HG03135 (cell line): Measurements from ENCODE around the gene KRT76.
"Not testable (repeated sequence)": the region's sequence is repeated elsewhere in the genome, so short reads cannot be mapped to it uniquely, and the experiment has no call there.

Experiments
- ATAC-seq: cut with Tn5 transposase; IDR thresholded peaks from one replicate; pipeline ENCODE4 v1.9.1; 2021; ENCODE audit warnings: mild to moderate bottlenecking, moderate library complexity; ENCODE audit not compliant: unreplicated experiment

The KRT76 gene

GRCh38 chr12:52797529-52797894 is 20.4 kb upstream of the KRT76 start:
- no peak for ATAC-seq

GRCh38 chr12:52796839-52797528 is 19.8 kb upstream of the KRT76 start:
- no peak for ATAC-seq

GRCh38 chr12:52796429-52796794 is 19.3 kb upstream of the KRT76 start:
- ATAC-seq: no peak

GRCh38 chr12:52795694-52796428 is 18.7 kb upstream of the KRT76 start, which contains the start of gene KRT3:
Gene KRT3 (minus strand): TSS chr12:52796117. CDS start chr12:52796042, 75 bp downstream.
- ATAC-seq: no peak

- ATAC-seq: not testable (repeated sequence)
These were observed 18.2 kb upstream of the KRT76 start for GRCh38 chr12:52795332-52795674.

GRCh38 chr12:52794479-52795331 is 17.6 kb upstream of the KRT76 start:
- ATAC-seq: no peak

- ATAC-seq: no peak
These were observed 15.3 kb upstream of the KRT76 start for GRCh38 chr12:52792185-52793029.

GRCh38 chr12:52791271-52792184 is 14.4 kb upstream of the KRT76 start:
- ATAC-seq: no peak

GRCh38 chr12:52790427-52791270 is 13.5 kb upstream of the KRT76 start:
- ATAC-seq: no peak

- ATAC-seq: no peak
These were observed 12.7 kb upstream of the KRT76 start for GRCh38 chr12:52789637-52790426.

GRCh38 chr12:52788876-52789636 is 11.9 kb upstream of the KRT76 start:
- no peak for ATAC-seq

GRCh38 chr12:52788192-52788875 is 11.2 kb upstream of the KRT76 start:
- no peak for ATAC-seq

GRCh38 chr12:52787324-52788191 is 10.4 kb upstream of the KRT76 start:
- ATAC-seq: no peak

GRCh38 chr12:52784909-52785308 is 7.8 kb upstream of the KRT76 start:
- ATAC-seq: no peak

GRCh38 chr12:52783563-52784316 is 6.6 kb upstream of the KRT76 start:
- no peak for ATAC-seq
